ENCODE results near the gene SVOP. TPM values are rescaled to one million over a fixed set of nuclear protein-coding genes. Genes with fewer than 3 reads are reported as not detected.
A peak's percentile ranks its signal among the peaks of the same experiment; 100 is the strongest.

Gene SVOP
- total and polyA plus RNA-seq, 2 donors from 2014 or later, result 0.04 TPM; not detected in 1

DNA sequence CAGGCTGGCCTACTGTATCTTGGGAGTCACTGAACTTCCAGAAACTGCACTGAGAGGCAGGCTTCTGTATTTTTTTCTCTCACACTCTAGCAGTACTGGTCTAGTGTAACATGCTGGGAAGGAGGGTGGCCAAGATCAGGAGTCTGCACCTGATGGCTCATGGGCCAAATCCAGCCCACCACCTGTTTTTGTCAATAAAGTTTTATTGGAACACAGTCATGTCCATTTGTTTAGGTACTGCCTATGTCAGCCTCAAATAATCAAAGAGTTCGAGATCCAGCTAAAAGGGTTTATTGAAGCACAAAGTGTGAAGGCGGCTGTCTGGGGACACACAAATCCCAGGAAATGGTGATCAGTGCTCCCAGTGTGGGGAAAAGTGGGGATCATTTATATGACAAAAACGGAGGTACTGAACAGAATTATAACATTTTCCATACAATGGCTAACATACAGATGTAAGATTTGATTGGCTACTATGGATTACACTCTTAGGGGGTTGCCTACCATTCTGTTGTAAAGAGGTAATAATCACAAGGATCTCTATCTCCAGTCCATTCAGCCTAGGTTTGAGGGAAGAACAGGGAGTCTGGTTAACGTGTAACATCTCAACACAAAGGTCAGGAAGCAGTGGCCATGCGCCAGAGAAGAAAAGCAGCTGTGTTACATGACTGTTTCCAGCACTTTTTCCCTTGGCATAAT, 44.4 kb upstream of the SVOP start:
- H3K36me3 ChIP-seq (ENCODE audit: control insufficient read depth in 2 of 3, insufficient read depth in 3 of 3, low read length in 3 of 3), result peaks cover 9 to 29% (median 12%) of the 10 kb centered on the region in 3 donors
- TF ChIP-seq CTCF (IDR thresholded peaks at IDR 0.05; ENCODE audit: borderline replicate concordance, extremely low read depth, insufficient read depth), result no peak
- H3K27me3 ChIP-seq (ENCODE audit: control insufficient read depth, insufficient read depth, low read length), result no peaks in the 10 kb centered on the region
- no peak overlapping the region for H3K27ac ChIP-seq (ENCODE audit: low read depth in 2 of 2, low read length in 2 of 2)
- FAIRE-seq (no peak), DNase-seq (peak in 2 of 5 donors; percentile 21 to 49)
- intact Hi-C loops (cut with DNase I), result no loop called here
- peaks cover 0 to 12% (median 2%) of the 10 kb centered on the region in 3 donors for H3K4me1 ChIP-seq (ENCODE audit: control insufficient read depth in 2 of 3, insufficient read depth in 2 of 3, low read depth in 1 of 3, low read length in 3 of 3)
- H3K9me3 ChIP-seq (ENCODE audit: control insufficient read depth in 2 of 3, insufficient read depth in 1 of 3, low read length in 3 of 3), result no peaks in the 10 kb centered on the region
- no peak overlapping the region for H3K4me3 ChIP-seq (ENCODE audit: low read length in 3 of 3)
- no peak overlapping the region for H3K9ac ChIP-seq (ENCODE audit: low read length in 3 of 3)

DNA sequence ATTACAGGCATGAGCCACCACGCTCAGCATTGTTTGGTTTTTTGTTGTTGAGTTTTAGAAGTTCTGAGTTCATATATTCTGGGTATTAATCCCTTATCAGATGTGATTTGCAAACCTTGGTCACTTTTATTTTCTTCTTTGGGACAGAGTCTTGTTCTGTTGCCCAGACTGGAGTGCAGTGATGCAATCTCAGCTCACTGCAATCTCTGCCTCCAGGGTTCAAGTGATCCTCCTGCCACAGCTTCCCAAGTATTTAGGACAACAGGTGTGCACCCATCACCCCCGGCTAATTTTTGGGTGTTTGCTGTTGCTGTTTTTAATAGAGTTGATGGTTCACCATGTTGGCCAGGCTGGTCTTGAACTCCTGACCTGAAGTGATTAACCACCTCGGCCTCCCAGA, 43.3 kb upstream of the SVOP start:
- TF ChIP-seq CTCF (IDR thresholded peaks at IDR 0.05; ENCODE audit: borderline replicate concordance, extremely low read depth, insufficient read depth), result no peak
- no peak for FAIRE-seq
- Histone ChIP-seq H3K9me3 (ENCODE audit: control insufficient read depth in 2 of 3, insufficient read depth in 1 of 3, low read length in 3 of 3) (no peaks in the 10 kb centered on the region), H3K9ac (ENCODE audit: low read length in 3 of 3) (no peak overlapping the region), H3K4me1 (ENCODE audit: control insufficient read depth in 2 of 3, insufficient read depth in 2 of 3, low read depth in 1 of 3, low read length in 3 of 3) (peaks cover 0 to 12% (median 0%) of the 10 kb centered on the region in 3 donors), H3K27me3 (ENCODE audit: control insufficient read depth, insufficient read depth, low read length) (no peaks in the 10 kb centered on the region), H3K27ac (ENCODE audit: low read depth in 2 of 2, low read length in 2 of 2) (no peak overlapping the region), H3K4me3 (ENCODE audit: low read length in 3 of 3) (no peak overlapping the region), H3K36me3 (ENCODE audit: control insufficient read depth in 2 of 3, insufficient read depth in 3 of 3, low read length in 3 of 3) (peaks cover 9 to 31% (median 14%) of the 10 kb centered on the region in 3 donors)
- intact Hi-C loops (cut with DNase I), result no loop called here
- no peak for DNase-seq

GRCh38 chr12:109058773-109059172, 37.9 kb upstream of the SVOP start:
- Histone ChIP-seq H3K9me3 (ENCODE audit: control insufficient read depth in 2 of 3, insufficient read depth in 1 of 3, low read length in 3 of 3) (no peaks in the 10 kb centered on the region), H3K27me3 (ENCODE audit: control insufficient read depth, insufficient read depth, low read length) (no peaks in the 10 kb centered on the region), H3K4me1 (ENCODE audit: control insufficient read depth in 2 of 3, insufficient read depth in 2 of 3, low read depth in 1 of 3, low read length in 3 of 3) (no peaks in the 10 kb centered on the region), H3K9ac (ENCODE audit: low read length in 3 of 3) (no peak overlapping the region), H3K4me3 (ENCODE audit: low read length in 3 of 3) (no peak overlapping the region), H3K27ac (ENCODE audit: low read depth in 2 of 2, low read length in 2 of 2) (no peak overlapping the region), H3K36me3 (ENCODE audit: control insufficient read depth in 2 of 3, insufficient read depth in 3 of 3, low read length in 3 of 3) (peaks cover 4 to 25% (median 6%) of the 10 kb centered on the region in 3 donors)
- no peak for DNase-seq
- TF ChIP-seq CTCF (IDR thresholded peaks at IDR 0.05; ENCODE audit: borderline replicate concordance, extremely low read depth, insufficient read depth), result no peak
- no peak for FAIRE-seq
- intact Hi-C loops (cut with DNase I), result no loop called here

Data from kidney (tissue), 14 donors.